GM23338 (cell line): ENCODE measurements around the gene FBXO31. TPM values are rescaled to one million over a fixed set of nuclear protein-coding genes. Genes with fewer than 3 reads are reported as not detected.

Source experiments
- ATAC-seq: fragments of 200-7000 bp; cut with Tn5 transposase; 3 replicates; pipeline ENCODE4 v1.9.1; 2020
- DNase-seq: peaks from one replicate; pipeline ENCODE4 v3.0.0-alpha.2; 2015; ENCODE audit warnings: low spot score
- H2AFZ ChIP-seq: fragments of 200-600 bp; sonication (generic); 2 replicates; pipeline ENCODE4 v1.8.0; 2016; ENCODE audit warnings: antibody characterized with exemption, mild to moderate bottlenecking, moderate library complexity
- H3F3A ChIP-seq: fragments of 200-600 bp; sonication (generic); replicated peaks from 2 replicates; pipeline ENCODE4 v1.8.0; 2017; ENCODE audit warnings: antibody characterized with exemption, mixed run types, low read depth
- H3K27ac ChIP-seq: fragments of 200-600 bp; sonication (generic); 2 replicates; pipeline ENCODE4 v1.6.1; 2016; ENCODE audit warnings: low read depth
- H3K27me3 ChIP-seq: fragments of 200-600 bp; sonication (generic); 2 replicates; pipeline ENCODE4 v1.8.0; 2016; ENCODE audit warnings: mild to moderate bottlenecking, mixed run types, moderate library complexity; ENCODE audit not compliant: insufficient read depth
- H3K36me3 ChIP-seq: fragments of 200-600 bp; sonication (generic); 2 replicates; pipeline ENCODE4 v1.8.0; 2016; ENCODE audit warnings: mild to moderate bottlenecking; ENCODE audit not compliant: insufficient read depth
- H3K4me1 ChIP-seq: fragments of 200-600 bp; sonication (generic); 2 replicates; pipeline ENCODE4 v1.8.0; 2016; ENCODE audit warnings: mild to moderate bottlenecking, moderate library complexity; ENCODE audit not compliant: insufficient read depth
- H3K4me2 ChIP-seq: fragments of 200-600 bp; sonication (generic); 2 replicates; pipeline ENCODE4 v1.7.1; 2017; ENCODE audit warnings: mixed run types
- H3K4me3 ChIP-seq: fragments of 200-600 bp; sonication (generic); 2 replicates; pipeline ENCODE4 v1.6.1; 2016; ENCODE audit warnings: mixed run types
- H3K79me2 ChIP-seq: fragments of 200-600 bp; sonication (generic); replicated peaks from 2 replicates; pipeline ENCODE4 v1.8.0; 2017; ENCODE audit warnings: mild to moderate bottlenecking; ENCODE audit not compliant: insufficient read depth
- H3K9me2 ChIP-seq: fragments of 200-600 bp; sonication (generic); 2 replicates; pipeline ENCODE4 v1.8.0; 2017; ENCODE audit not compliant: insufficient read depth
- H4K20me1 ChIP-seq: fragments of 200-600 bp; sonication (generic); replicated peaks from 2 replicates; pipeline ENCODE4 v1.8.0; 2017; ENCODE audit warnings: mild to moderate bottlenecking; ENCODE audit not compliant: insufficient read depth
- H3K27ac Mint-ChIP-seq: 2 replicates; pipeline ENCODE4 v1.8.0; 2020; ENCODE audit warnings: inconsistent platforms, mild to moderate bottlenecking, moderate library complexity, mixed read lengths
- H3K27me3 Mint-ChIP-seq: 3 replicates; pipeline ENCODE4 v1.8.0; 2022; ENCODE audit warnings: low read depth, mild to moderate bottlenecking, moderate library complexity, mixed read lengths, inconsistent platforms; ENCODE audit not compliant: insufficient read depth, poor library complexity
- H3K36me3 Mint-ChIP-seq: 3 replicates; pipeline ENCODE4 v1.8.0; 2021; ENCODE audit warnings: low read depth, mild to moderate bottlenecking, inconsistent platforms, moderate library complexity, mixed read lengths
- H3K4me1 Mint-ChIP-seq: 3 replicates; pipeline ENCODE4 v1.8.0; 2020; ENCODE audit warnings: mild to moderate bottlenecking, inconsistent platforms, mixed read lengths
- H3K4me3 Mint-ChIP-seq: 3 replicates; pipeline ENCODE4 v1.8.0; 2021; ENCODE audit warnings: moderate library complexity, mild to moderate bottlenecking, inconsistent platforms, mixed read lengths
- H3K9me3 Mint-ChIP-seq: 3 replicates; pipeline ENCODE4 v1.8.0; 2020; ENCODE audit warnings: moderate library complexity, mild to moderate bottlenecking, inconsistent platforms, mixed read lengths
- CREB1 ChIP-seq: fragments of 250-450 bp; sonication (Bioruptor Pico); IDR thresholded peaks from 2 replicates; pipeline ENCODE4 v1.5.0; 2020; ENCODE audit warnings: low read depth, mild to moderate bottlenecking, moderate library complexity
- EZH2phosphoT487 ChIP-seq: fragments of 200-600 bp; sonication (generic); IDR thresholded peaks from one replicate; pipeline ENCODE4 v1.8.1; 2018; ENCODE audit warnings: antibody characterized with exemption; ENCODE audit not compliant: unreplicated experiment
- JUNB ChIP-seq: IDR thresholded peaks from one replicate; pipeline ENCODE4 v1.6.1; 2016; ENCODE audit warnings: antibody characterized with exemption; ENCODE audit not compliant: unreplicated experiment
- NANOG ChIP-seq: IDR thresholded peaks from 2 replicates; pipeline ENCODE4 v1.6.1; 2016; ENCODE audit warnings: antibody characterized with exemption, borderline replicate concordance
- ZNF331 ChIP-seq: fragments of 250-450 bp; sonication (Bioruptor Pico); IDR thresholded peaks from 2 replicates; pipeline ENCODE4 v1.5.0; 2020; ENCODE audit warnings: low read depth, mild to moderate bottlenecking, moderate library complexity
- polyA plus RNA-seq: library from polyadenylated mRNA; unstranded; fragments of >200 nt; fragmentation: Nextera tagmentation; extraction: Ambion mirVana; gene quantifications from 2 replicates; pipeline ENCODE4 v1.2.1, GENCODE V29; 2016
- total RNA-seq: library from RNA; depleted of rRNA; stranded (reverse); fragments of >200 nt; shearing (Covaris generic); gene quantifications from 2 replicates; pipeline ENCODE4 v1.2.3, GENCODE V29; 2014
- TF ChIP-seq, protein P1 (sequence below): fragments of 250-450 bp; sonication (Bioruptor Pico); IDR thresholded peaks from 2 replicates; pipeline ENCODE4 v1.5.0; 2020; ENCODE audit warnings: mild to moderate bottlenecking, moderate library complexity
- TF ChIP-seq, protein P2 (sequence below): IDR thresholded peaks from 2 replicates; pipeline ENCODE4 v1.6.1; 2016; ENCODE audit warnings: antibody characterized with exemption
- TF ChIP-seq, protein P3 (sequence below), 2 experiments: fragments of 200-600 bp in 1 of 2; sonication (generic) in 1 of 2; conservative IDR thresholded peaks; 2 replicates each; pipeline versions ENCODE4 v1.5.1 to v1.6.1; 2016 to 2017; ENCODE audit warnings: antibody characterized with exemption in 2 of 2, low read depth in 2 of 2, mild to moderate bottlenecking in 2 of 2, moderate library complexity in 1 of 2

FBXO31 gene
- total and polyA plus RNA-seq, 2 experiments from 2014 or later, result 7.0 to 23.8 TPM

- H2AFZ ChIP-seq, result no peak overlapping the region; the same call in 1 of the 2 replicates
- no peaks in the 10 kb centered on the region for H3K36me3 ChIP-seq
- H3K79me2 ChIP-seq, result peaks cover 13% of the 10 kb centered on the region
- H3K27me3 ChIP-seq, result no peaks in the 10 kb centered on the region
- H4K20me1 ChIP-seq, result no peaks in the 10 kb centered on the region
- no peak overlapping the region for H3K27ac Mint-ChIP-seq
- TF ChIP-seq EZH2phosphoT487 (no peak), CREB1 (no peak), NANOG (no peak), ZNF331 (CRISPR knock-in tag) (no peak), JUNB (no peak)
- TF ChIP-seq, protein P1, sequence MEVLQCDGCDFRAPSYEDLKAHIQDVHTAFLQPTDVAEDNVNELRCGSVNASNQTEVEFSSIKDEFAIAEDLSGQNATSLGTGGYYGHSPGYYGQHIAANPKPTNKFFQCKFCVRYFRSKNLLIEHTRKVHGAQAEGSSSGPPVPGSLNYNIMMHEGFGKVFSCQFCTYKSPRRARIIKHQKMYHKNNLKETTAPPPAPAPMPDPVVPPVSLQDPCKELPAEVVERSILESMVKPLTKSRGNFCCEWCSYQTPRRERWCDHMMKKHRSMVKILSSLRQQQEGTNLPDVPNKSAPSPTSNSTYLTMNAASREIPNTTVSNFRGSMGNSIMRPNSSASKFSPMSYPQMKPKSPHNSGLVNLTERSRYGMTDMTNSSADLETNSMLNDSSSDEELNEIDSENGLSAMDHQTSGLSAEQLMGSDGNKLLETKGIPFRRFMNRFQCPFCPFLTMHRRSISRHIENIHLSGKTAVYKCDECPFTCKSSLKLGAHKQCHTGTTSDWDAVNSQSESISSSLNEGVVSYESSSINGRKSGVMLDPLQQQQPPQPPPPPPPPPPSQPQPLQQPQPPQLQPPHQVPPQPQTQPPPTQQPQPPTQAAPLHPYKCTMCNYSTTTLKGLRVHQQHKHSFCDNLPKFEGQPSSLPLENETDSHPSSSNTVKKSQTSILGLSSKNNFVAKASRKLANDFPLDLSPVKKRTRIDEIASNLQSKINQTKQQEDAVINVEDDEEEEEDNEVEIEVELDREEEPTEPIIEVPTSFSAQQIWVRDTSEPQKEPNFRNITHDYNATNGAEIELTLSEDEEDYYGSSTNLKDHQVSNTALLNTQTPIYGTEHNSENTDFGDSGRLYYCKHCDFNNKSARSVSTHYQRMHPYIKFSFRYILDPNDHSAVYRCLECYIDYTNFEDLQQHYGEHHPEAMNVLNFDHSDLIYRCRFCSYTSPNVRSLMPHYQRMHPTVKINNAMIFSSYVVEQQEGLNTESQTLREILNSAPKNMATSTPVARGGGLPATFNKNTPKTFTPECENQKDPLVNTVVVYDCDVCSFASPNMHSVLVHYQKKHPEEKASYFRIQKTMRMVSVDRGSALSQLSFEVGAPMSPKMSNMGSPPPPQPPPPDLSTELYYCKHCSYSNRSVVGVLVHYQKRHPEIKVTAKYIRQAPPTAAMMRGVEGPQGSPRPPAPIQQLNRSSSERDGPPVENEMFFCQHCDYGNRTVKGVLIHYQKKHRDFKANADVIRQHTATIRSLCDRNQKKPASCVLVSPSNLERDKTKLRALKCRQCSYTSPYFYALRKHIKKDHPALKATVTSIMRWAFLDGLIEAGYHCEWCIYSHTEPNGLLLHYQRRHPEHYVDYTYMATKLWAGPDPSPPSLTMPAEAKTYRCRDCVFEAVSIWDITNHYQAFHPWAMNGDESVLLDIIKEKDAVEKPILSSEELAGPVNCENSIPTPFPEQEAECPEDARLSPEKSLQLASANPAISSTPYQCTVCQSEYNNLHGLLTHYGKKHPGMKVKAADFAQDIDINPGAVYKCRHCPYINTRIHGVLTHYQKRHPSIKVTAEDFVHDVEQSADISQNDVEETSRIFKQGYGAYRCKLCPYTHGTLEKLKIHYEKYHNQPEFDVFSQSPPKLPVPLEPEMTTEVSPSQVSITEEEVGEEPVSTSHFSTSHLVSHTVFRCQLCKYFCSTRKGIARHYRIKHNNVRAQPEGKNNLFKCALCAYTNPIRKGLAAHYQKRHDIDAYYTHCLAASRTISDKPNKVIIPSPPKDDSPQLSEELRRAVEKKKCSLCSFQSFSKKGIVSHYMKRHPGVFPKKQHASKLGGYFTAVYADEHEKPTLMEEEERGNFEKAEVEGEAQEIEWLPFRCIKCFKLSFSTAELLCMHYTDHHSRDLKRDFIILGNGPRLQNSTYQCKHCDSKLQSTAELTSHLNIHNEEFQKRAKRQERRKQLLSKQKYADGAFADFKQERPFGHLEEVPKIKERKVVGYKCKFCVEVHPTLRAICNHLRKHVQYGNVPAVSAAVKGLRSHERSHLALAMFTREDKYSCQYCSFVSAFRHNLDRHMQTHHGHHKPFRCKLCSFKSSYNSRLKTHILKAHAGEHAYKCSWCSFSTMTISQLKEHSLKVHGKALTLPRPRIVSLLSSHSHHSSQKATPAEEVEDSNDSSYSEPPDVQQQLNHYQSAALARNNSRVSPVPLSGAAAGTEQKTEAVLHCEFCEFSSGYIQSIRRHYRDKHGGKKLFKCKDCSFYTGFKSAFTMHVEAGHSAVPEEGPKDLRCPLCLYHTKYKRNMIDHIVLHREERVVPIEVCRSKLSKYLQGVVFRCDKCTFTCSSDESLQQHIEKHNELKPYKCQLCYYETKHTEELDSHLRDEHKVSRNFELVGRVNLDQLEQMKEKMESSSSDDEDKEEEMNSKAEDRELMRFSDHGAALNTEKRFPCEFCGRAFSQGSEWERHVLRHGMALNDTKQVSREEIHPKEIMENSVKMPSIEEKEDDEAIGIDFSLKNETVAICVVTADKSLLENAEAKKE (CRISPR knock-in tag), result no peak
- H3K4me1 Mint-ChIP-seq, result peaks cover 6% of the 10 kb centered on the region
- no peak overlapping the region for H3K27ac ChIP-seq
- H3K4me3 ChIP-seq, result peak overlapping the region; percentile 95
- DNase-seq (no peak), ATAC-seq (no peak)
- peak overlapping the region; percentile 91 for H3K4me2 ChIP-seq
- H3K27me3 Mint-ChIP-seq, result peaks cover 8% of the 10 kb centered on the region
- H3K9me2 ChIP-seq, result peaks cover 4% of the 10 kb centered on the region; the same call in 1 of the 2 replicates
- H3K9me3 Mint-ChIP-seq, result peaks cover 5% of the 10 kb centered on the region
- H3K4me1 ChIP-seq, result 0 out of 2 replicates have a peak, but pooled peaks cover 8% of the 10 kb centered on the region
- peaks cover 4% of the 10 kb centered on the region; the same call in 1 of the 3 replicates for H3K36me3 Mint-ChIP-seq
- peaks cover 8% of the 10 kb centered on the region for H3F3A ChIP-seq
- peak overlapping the region; percentile 96 for H3K4me3 Mint-ChIP-seq
These were observed 67.1 kb downstream of the FBXO31 start for GRCh38 chr16:87316450-87316922.

GRCh38 chr16:87314990-87315420 lies 68.6 kb downstream of the FBXO31 start:
- no peak overlapping the region for H3K4me3 Mint-ChIP-seq
- TF ChIP-seq, protein P2, sequence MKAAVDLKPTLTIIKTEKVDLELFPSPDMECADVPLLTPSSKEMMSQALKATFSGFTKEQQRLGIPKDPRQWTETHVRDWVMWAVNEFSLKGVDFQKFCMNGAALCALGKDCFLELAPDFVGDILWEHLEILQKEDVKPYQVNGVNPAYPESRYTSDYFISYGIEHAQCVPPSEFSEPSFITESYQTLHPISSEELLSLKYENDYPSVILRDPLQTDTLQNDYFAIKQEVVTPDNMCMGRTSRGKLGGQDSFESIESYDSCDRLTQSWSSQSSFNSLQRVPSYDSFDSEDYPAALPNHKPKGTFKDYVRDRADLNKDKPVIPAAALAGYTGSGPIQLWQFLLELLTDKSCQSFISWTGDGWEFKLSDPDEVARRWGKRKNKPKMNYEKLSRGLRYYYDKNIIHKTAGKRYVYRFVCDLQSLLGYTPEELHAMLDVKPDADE, result no peak
- TF ChIP-seq CREB1 (no peak), ZNF331 (CRISPR knock-in tag) (no peak)
- TF ChIP-seq, protein P3, sequence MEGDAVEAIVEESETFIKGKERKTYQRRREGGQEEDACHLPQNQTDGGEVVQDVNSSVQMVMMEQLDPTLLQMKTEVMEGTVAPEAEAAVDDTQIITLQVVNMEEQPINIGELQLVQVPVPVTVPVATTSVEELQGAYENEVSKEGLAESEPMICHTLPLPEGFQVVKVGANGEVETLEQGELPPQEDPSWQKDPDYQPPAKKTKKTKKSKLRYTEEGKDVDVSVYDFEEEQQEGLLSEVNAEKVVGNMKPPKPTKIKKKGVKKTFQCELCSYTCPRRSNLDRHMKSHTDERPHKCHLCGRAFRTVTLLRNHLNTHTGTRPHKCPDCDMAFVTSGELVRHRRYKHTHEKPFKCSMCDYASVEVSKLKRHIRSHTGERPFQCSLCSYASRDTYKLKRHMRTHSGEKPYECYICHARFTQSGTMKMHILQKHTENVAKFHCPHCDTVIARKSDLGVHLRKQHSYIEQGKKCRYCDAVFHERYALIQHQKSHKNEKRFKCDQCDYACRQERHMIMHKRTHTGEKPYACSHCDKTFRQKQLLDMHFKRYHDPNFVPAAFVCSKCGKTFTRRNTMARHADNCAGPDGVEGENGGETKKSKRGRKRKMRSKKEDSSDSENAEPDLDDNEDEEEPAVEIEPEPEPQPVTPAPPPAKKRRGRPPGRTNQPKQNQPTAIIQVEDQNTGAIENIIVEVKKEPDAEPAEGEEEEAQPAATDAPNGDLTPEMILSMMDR (conservative IDR thresholded peaks at IDR 0.05; ENCODE audit: low read depth in 2 of 2), result no peak

More at GRCh38 chr16:87314990-87315420, 68.6 kb downstream of the FBXO31 start:
- Histone ChIP-seq H3K36me3 (no peaks in the 10 kb centered on the region), H4K20me1 (no peaks in the 10 kb centered on the region), H3K79me2 (peaks cover 13% of the 10 kb centered on the region), H3K4me1 (0 out of 2 replicates have a peak, but pooled peaks cover 8% of the 10 kb centered on the region), H3K4me2 (no peak overlapping the region), H2AFZ (no peak overlapping the region), H3F3A (peaks cover 8% of the 10 kb centered on the region), H3K4me3 (no peak overlapping the region), H3K27ac (no peak overlapping the region), H3K9me2 (peaks cover 4% of the 10 kb centered on the region; the same call in 1 of the 2 replicates), H3K27me3 (no peaks in the 10 kb centered on the region)
- peaks cover 11% of the 10 kb centered on the region for H3K27me3 Mint-ChIP-seq
- peaks cover 4% of the 10 kb centered on the region; the same call in 1 of the 3 replicates for H3K36me3 Mint-ChIP-seq
- H3K9me3 Mint-ChIP-seq, result peaks cover 5% of the 10 kb centered on the region
- DNase-seq, result no peak
- no peak for ATAC-seq
- H3K4me1 Mint-ChIP-seq, result peaks cover 6% of the 10 kb centered on the region
- no peak overlapping the region for H3K27ac Mint-ChIP-seq
